PC-3 (cell line): ENCODE measurements around the gene SLC9A8. TPM values are rescaled to one million over a fixed set of nuclear protein-coding genes. Genes with fewer than 3 reads are reported as not detected.

Experiments
- ATAC-seq: fragments of 200-7000 bp; cut with Tn5 transposase; 2 replicates; pipeline ENCODE4 v1.9.1; 2020; ENCODE audit warnings: mild to moderate bottlenecking, moderate library complexity
- BruUV-seq: library from RNA; stranded (reverse); fragments of 400-500 nt; replicated peaks from 2 replicates; lab custom pipeline; 2021; lab: Mats Ljungman, UMichigan
- CTCF ChIA-PET: fragments of 300-600 bp; sonication (Branson Sonifier 250); formaldehyde crosslinking; loops from one replicate; lab custom pipeline; 2022; ENCODE audit warnings: antibody characterized with exemption; lab: Charles Lee
- POLR2A ChIA-PET: fragments of 300-600 bp; sonication (Branson Sonifier 250); formaldehyde crosslinking; loops from one replicate; lab custom pipeline; 2022; ENCODE audit warnings: antibody characterized with exemption; ENCODE audit not compliant: unreplicated experiment; lab: Charles Lee
- DNase-seq: peaks from one replicate; pipeline ENCODE4 v3.0.0-alpha.2; 2015
- H2AFZ ChIP-seq: fragments of 300-600 bp; sonication (generic); 2 replicates; pipeline ENCODE4 v1.6.0; 2016; ENCODE audit warnings: antibody characterized with exemption, low read length
- H3F3A ChIP-seq: fragments of 300-600 bp; sonication (generic); one replicate; pipeline ENCODE4 v1.6.0; 2017; ENCODE audit warnings: antibody characterized with exemption, low read length, control low read depth, mild to moderate bottlenecking; ENCODE audit not compliant: unreplicated experiment
- H3K27ac ChIP-seq: fragments of 300-600 bp; sonication (generic); 2 replicates; pipeline ENCODE4 v1.5.1; 2016; ENCODE audit warnings: mild to moderate bottlenecking, low read length
- H3K27me3 ChIP-seq: fragments of 300-600 bp; sonication (generic); 2 replicates; pipeline ENCODE4 v1.6.1; 2016; ENCODE audit warnings: low read length, mixed read lengths
- H3K36me3 ChIP-seq: fragments of 300-600 bp; sonication (generic); 2 replicates; pipeline ENCODE4 v1.6.1; 2016; ENCODE audit warnings: low read depth, mixed run types, low read length, mixed read lengths
- H3K4me1 ChIP-seq: fragments of 300-600 bp; sonication (generic); 2 replicates; pipeline ENCODE4 v1.5.1; 2016; ENCODE audit warnings: low read length; ENCODE audit not compliant: insufficient read depth
- H3K4me2 ChIP-seq: fragments of 300-600 bp; sonication (generic); 2 replicates; pipeline ENCODE4 v1.6.0; 2016; ENCODE audit warnings: low read length
- H3K4me3 ChIP-seq: fragments of 300-600 bp; sonication (generic); 2 replicates; pipeline ENCODE4 v1.5.1; 2016; ENCODE audit warnings: mild to moderate bottlenecking, low read length, mixed read lengths
- H3K79me2 ChIP-seq: fragments of 300-600 bp; sonication (generic); 2 replicates; pipeline ENCODE4 v1.6.1; 2017; ENCODE audit warnings: low read length, mixed read lengths
- H3K9ac ChIP-seq: fragments of 300-600 bp; sonication (generic); 2 replicates; pipeline ENCODE4 v1.6.0; 2016; ENCODE audit warnings: mild to moderate bottlenecking, low read length
- H3K9me2 ChIP-seq: fragments of 300-600 bp; sonication (generic); replicated peaks from 2 replicates; pipeline ENCODE4 v1.6.1; 2016; ENCODE audit warnings: mixed run types, low read length, mixed read lengths
- H3K9me3 ChIP-seq: fragments of 300-600 bp; sonication (generic); 2 replicates; pipeline ENCODE4 v1.6.1; 2016; ENCODE audit warnings: low read length, mixed read lengths
- H4K20me1 ChIP-seq: fragments of 300-600 bp; sonication (generic); 2 replicates; pipeline ENCODE4 v1.6.1; 2016; ENCODE audit warnings: low read length, mixed read lengths
- CTCF ChIP-seq: fragments of 300-600 bp; sonication (generic); conservative IDR thresholded peaks from 2 replicates; pipeline ENCODE4 v1.5.1; 2017; ENCODE audit warnings: antibody characterized with exemption, low read depth, mild to moderate bottlenecking, low read length
- EZH2 ChIP-seq: fragments of 300-600 bp; sonication (generic); IDR thresholded peaks from one replicate; pipeline ENCODE4 v1.6.1; 2017; ENCODE audit warnings: antibody characterized with exemption, mild to moderate bottlenecking, low read length; ENCODE audit not compliant: unreplicated experiment
- EZH2phosphoT487 ChIP-seq: fragments of 300-600 bp; sonication (generic); IDR thresholded peaks from 2 replicates; pipeline ENCODE4 v1.6.1; 2018; ENCODE audit warnings: mild to moderate bottlenecking, antibody characterized with exemption, low read length, borderline replicate concordance
- intact Hi-C: fragments of 100-400 bp; cut with micrococcal nuclease; formaldehyde crosslinking; loops from 2 replicates; pipeline ENCODE4 v1.9.0; 2023
- total RNA-seq: library from RNA; depleted of rRNA; stranded (reverse); fragments of >200 nt; gene quantifications from 2 replicates; pipeline ENCODE4 v1.2.3, GENCODE V29; 2014

SLC9A8 gene
- total RNA-seq, 1 experiment from 2014 or later: 13.1 TPM

DNA sequence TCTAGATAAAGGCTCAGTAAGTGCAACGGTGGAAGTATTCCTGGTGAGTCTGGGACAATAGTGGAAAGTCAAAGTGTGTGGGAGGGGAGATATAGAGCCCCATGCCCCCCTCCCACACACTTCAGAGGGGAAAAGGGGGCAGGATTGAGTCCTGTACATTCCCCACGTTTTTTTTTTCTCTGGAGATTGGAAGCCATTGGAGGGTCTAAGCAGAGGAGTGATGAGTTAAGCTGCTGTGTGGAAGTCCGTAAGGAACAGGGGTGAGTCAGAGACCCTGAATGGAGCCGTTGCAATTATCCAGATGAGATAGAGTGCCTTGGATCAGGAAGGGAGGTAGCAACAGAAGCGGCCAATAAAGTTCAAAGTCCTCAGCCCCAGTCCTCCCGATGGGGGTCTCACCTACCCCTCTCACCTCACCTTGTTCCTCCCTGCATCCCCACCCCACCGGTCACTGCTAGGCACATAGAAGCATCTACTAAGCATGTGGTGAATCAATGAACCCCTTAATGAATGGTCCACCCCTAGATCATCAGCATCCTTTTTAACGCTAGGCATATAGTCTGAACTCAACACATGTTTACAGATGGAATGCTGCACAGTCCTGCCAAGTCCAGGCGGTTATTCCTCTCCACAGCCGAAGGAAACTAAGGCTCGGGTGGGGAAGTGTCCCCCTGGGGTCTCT, 662 bp upstream of the SLC9A8 start:
- peaks cover 21% of the 10 kb centered on the region for H3K4me1 ChIP-seq
- no TSS peak for BruUV-seq
- CTCF ChIA-PET: no interaction called here
- intact Hi-C loops: no loop called here
- peak overlapping the region; percentile 83 for H2AFZ ChIP-seq
- no peaks in the 10 kb centered on the region for H3K9me2 ChIP-seq
- no peaks in the 10 kb centered on the region for H4K20me1 ChIP-seq
- no peaks in the 10 kb centered on the region for H3F3A ChIP-seq
- no peaks in the 10 kb centered on the region for H3K9me3 ChIP-seq
- H3K79me2 ChIP-seq: peaks cover 11% of the 10 kb centered on the region
- ATAC-seq: peak; percentile 6
- H3K36me3 ChIP-seq: no peaks in the 10 kb centered on the region
- H3K27me3 ChIP-seq: no peaks in the 10 kb centered on the region
- H3K4me3 ChIP-seq: peak overlapping the region; percentile 68
- peak overlapping the region; percentile 80 for H3K27ac ChIP-seq
- H3K4me2 ChIP-seq: peak overlapping the region; percentile 80
- TF ChIP-seq CTCF (no peak), EZH2phosphoT487 (no peak), EZH2 (no peak)
- DNase-seq: no peak
- peak overlapping the region; percentile 87 for H3K9ac ChIP-seq
- POLR2A ChIA-PET: interaction anchor here (0.6 kb wide), 1 partner anchor 113 kb away, joined by 3 read pairs; no protein-coding TSS in a partner anchor

- H4K20me1 ChIP-seq: no peaks in the 10 kb centered on the region
- H3K9me3 ChIP-seq: no peaks in the 10 kb centered on the region
- peak overlapping the region; percentile 83 for H2AFZ ChIP-seq
- peaks cover 21% of the 10 kb centered on the region for H3K4me1 ChIP-seq
- no peak for ATAC-seq
- peaks cover 11% of the 10 kb centered on the region for H3K79me2 ChIP-seq
- no peak for DNase-seq
- H3K9ac ChIP-seq: peak overlapping the region; percentile 87
- CTCF ChIA-PET: interaction anchor here (0.9 kb wide), 1 partner anchor 112 kb away, joined by 3 read pairs; no protein-coding TSS in a partner anchor
- TF ChIP-seq EZH2phosphoT487 (no peak), EZH2 (no peak), CTCF (no peak)
- H3K4me2 ChIP-seq: peak overlapping the region; percentile 80
- intact Hi-C loops: no loop called here
- H3F3A ChIP-seq: no peaks in the 10 kb centered on the region
- H3K36me3 ChIP-seq: peaks cover 3% of the 10 kb centered on the region; the same call in 1 of the 2 replicates
- peak overlapping the region; percentile 80 for H3K27ac ChIP-seq
- POLR2A ChIA-PET: interaction anchor here (0.6 kb wide), 1 partner anchor 1919 kb away, joined by 3 read pairs; no protein-coding TSS in a partner anchor
- H3K9me2 ChIP-seq: no peaks in the 10 kb centered on the region
- BruUV-seq: TSS peak; percentile 57
- peak overlapping the region; percentile 68 for H3K4me3 ChIP-seq
- no peaks in the 10 kb centered on the region for H3K27me3 ChIP-seq
These were observed 812 bp downstream of the SLC9A8 start for GRCh38 chr20:49813305-49813974.
